PC-3 (cell line): ENCODE data around the gene SULF2.

Source experiments
- EZH2phosphoT487 ChIP-seq: fragments of 300-600 bp; sonication (generic); IDR thresholded peaks from 2 replicates; pipeline ENCODE4 v1.6.1; 2018; ENCODE audit warnings: mild to moderate bottlenecking, antibody characterized with exemption, low read length, borderline replicate concordance
- TF ChIP-seq, protein P1 (sequence below): fragments of 300-600 bp; sonication (generic); conservative IDR thresholded peaks from 2 replicates; pipeline ENCODE4 v1.5.1; 2017; ENCODE audit warnings: antibody characterized with exemption, low read depth, mild to moderate bottlenecking, low read length

- TF ChIP-seq EZH2phosphoT487, result no peak
- TF ChIP-seq, protein P1, sequence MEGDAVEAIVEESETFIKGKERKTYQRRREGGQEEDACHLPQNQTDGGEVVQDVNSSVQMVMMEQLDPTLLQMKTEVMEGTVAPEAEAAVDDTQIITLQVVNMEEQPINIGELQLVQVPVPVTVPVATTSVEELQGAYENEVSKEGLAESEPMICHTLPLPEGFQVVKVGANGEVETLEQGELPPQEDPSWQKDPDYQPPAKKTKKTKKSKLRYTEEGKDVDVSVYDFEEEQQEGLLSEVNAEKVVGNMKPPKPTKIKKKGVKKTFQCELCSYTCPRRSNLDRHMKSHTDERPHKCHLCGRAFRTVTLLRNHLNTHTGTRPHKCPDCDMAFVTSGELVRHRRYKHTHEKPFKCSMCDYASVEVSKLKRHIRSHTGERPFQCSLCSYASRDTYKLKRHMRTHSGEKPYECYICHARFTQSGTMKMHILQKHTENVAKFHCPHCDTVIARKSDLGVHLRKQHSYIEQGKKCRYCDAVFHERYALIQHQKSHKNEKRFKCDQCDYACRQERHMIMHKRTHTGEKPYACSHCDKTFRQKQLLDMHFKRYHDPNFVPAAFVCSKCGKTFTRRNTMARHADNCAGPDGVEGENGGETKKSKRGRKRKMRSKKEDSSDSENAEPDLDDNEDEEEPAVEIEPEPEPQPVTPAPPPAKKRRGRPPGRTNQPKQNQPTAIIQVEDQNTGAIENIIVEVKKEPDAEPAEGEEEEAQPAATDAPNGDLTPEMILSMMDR, result no peak
Measured at GRCh38 chr20:47802226-47802920, 17.1 kb upstream of the SULF2 start.
